Measurements from ENCODE around the gene NCAPD3. TPM values are rescaled to one million over a fixed set of nuclear protein-coding genes. Genes with fewer than 3 reads are reported as not detected.

Gene NCAPD3
- total and polyA plus RNA-seq, 12 donors: 6.0 to 25.6 (median 16.7) TPM

DNA sequence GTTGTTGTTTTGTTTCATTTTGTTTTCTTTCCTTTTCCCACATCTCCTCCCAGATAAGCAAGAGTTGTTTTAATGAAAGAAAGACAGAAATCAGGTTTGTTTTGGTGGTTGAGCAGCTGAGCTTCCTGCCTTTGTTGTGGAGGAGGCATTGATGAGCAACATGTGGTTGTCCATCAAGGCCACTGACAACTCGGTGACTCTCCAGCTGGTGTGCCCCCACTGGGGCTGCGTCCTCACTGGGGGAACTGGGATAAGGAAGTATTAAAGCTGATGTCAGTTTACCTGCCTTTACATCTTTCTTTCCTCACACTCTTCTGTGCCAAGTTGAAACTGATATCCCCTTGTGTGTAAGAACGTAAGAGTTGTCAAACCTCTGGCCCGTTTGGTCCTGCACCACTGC is 6.6 kb upstream of the NCAPD3 start:
- no peak overlapping the region for H3K4me3 ChIP-seq
- TF ChIP-seq, protein P1, sequence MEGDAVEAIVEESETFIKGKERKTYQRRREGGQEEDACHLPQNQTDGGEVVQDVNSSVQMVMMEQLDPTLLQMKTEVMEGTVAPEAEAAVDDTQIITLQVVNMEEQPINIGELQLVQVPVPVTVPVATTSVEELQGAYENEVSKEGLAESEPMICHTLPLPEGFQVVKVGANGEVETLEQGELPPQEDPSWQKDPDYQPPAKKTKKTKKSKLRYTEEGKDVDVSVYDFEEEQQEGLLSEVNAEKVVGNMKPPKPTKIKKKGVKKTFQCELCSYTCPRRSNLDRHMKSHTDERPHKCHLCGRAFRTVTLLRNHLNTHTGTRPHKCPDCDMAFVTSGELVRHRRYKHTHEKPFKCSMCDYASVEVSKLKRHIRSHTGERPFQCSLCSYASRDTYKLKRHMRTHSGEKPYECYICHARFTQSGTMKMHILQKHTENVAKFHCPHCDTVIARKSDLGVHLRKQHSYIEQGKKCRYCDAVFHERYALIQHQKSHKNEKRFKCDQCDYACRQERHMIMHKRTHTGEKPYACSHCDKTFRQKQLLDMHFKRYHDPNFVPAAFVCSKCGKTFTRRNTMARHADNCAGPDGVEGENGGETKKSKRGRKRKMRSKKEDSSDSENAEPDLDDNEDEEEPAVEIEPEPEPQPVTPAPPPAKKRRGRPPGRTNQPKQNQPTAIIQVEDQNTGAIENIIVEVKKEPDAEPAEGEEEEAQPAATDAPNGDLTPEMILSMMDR (IDR thresholded peaks at IDR 0.05): no peak
- no peak for TF ChIP-seq POLR2A (IDR thresholded peaks at IDR 0.05)
- peaks cover 0 to 6% of the 10 kb centered on the region in 2 donors for H3K36me3 ChIP-seq (replicated peaks in 1 of 2)
- H3K9me3 ChIP-seq (replicated peaks in 1 of 3): no peaks in the 10 kb centered on the region
- no peaks in the 10 kb centered on the region for H3K27me3 ChIP-seq
- intact Hi-C loops (cut with DNase I): no loop called here
- H3K27ac ChIP-seq: no peak overlapping the region
- peaks cover 13 to 60% of the 10 kb centered on the region in 2 donors for H3K4me1 ChIP-seq (replicated peaks in 1 of 2)
- DNase-seq: no peak
- 57 to 63% (median 60%) methylated on average over 4 of the region's 4 CpGs for WGBS, 4 donors

DNA sequence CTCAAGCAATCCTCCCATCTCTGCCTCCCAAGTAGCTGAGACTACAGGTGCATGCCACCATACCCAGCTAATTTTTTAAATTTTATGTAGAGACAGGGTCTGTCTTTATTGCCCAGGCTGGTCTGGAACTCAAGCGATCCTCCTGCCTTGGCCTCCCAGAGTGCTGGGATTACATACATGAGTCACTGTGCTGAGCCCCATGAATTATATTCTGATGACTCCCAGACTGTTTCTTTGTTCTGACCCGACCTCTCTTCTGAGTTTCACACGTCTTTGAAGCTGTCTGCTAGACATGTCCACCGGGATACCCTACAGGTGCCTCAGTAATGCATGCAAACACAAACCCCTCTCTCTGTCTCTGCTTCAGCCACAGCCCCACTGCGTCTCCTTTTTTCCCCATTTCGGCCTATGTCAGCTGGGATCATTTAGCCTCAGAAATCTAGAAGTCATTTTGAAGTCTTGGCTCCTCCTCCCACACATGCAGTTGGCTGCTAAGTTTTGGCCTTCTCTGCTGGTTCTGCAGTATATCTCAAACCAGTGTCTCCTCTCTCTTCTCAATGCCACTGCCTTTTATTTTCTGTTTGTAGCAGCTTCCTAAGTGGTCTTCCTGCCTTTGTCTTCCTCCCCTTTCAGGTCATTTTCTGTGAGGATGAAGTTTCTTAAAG is 5.5 kb upstream of the NCAPD3 start:
- intact Hi-C loops (cut with DNase I): no loop called here
- H3K27ac ChIP-seq: no peak overlapping the region
- WGBS, 4 donors: 76 to 86% (median 79%) methylated on average over 6 of the region's 6 CpGs
- no peak overlapping the region for H3K4me3 ChIP-seq
- no peaks in the 10 kb centered on the region for H3K27me3 ChIP-seq
- H3K4me1 ChIP-seq (replicated peaks in 1 of 2): peaks cover 12 to 60% of the 10 kb centered on the region in 2 donors
- TF ChIP-seq, protein P1 (IDR thresholded peaks at IDR 0.05): no peak
- no peak for TF ChIP-seq POLR2A (IDR thresholded peaks at IDR 0.05)
- no peak for DNase-seq
- H3K9me3 ChIP-seq (replicated peaks in 1 of 3): no peaks in the 10 kb centered on the region
- H3K36me3 ChIP-seq (replicated peaks in 1 of 2): no peaks in the 10 kb centered on the region

DNA sequence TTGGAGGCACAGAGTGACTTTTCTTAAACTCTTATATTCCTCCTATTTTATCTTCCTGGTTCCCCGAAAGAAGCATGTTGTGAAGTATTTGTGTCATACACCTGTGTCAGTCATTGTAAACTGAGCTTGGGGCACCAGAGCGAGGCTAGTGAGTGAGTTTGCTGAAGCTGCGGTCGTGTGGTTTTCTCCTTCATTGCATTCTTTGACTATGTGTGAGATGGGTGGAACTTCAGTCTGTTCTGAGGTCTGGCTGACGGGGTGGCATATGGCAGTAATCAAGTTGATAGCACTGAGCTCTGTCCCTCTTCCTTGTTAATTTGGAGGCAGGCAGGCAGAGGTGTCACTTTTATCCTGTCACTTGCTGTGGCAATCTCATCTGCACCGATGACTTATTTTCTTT is 4.9 kb upstream of the NCAPD3 start:
- Histone ChIP-seq H3K4me1 (replicated peaks in 1 of 2) (peaks cover 12 to 60% of the 10 kb centered on the region in 2 donors), H3K36me3 (replicated peaks in 1 of 2) (no peaks in the 10 kb centered on the region), H3K4me3 (no peak overlapping the region), H3K27ac (no peak overlapping the region), H3K9me3 (replicated peaks in 1 of 3) (no peaks in the 10 kb centered on the region), H3K27me3 (no peaks in the 10 kb centered on the region)
- DNase-seq: no peak
- no peak for TF ChIP-seq POLR2A (IDR thresholded peaks at IDR 0.05)
- TF ChIP-seq, protein P1 (IDR thresholded peaks at IDR 0.05): no peak
- intact Hi-C loops (cut with DNase I): no loop called here
- 89 to 93% (median 91%) methylated on average over 6 of the region's 6 CpGs for WGBS, 4 donors

DNA sequence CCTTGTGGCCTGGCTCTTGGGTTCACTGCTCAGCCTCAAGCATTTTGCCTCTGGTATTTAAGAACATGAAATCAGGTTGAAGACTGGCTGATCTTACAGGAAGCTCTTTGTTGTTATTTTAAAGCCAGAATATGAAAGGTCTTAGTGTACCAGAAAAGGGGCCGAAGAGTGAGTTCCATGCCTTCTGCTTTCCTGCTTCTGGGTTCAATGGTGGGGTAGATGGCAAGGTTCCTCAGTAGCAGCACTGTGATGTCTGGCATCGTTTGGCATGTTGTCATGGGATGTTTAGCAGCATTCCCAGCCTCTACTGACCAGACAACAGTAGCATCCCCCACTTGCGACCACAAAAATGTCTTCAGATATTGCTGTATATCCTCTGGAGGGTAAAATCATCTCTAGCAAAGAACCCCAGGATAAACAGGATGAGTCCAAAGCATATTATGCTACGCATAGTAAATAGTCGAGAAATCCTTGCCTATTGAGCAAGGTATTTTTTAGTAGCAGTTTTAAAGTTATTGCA is 3.1 kb upstream of the NCAPD3 start:
- Histone ChIP-seq H3K27me3 (no peaks in the 10 kb centered on the region), H3K27ac (no peak overlapping the region), H3K36me3 (replicated peaks in 1 of 2) (no peaks in the 10 kb centered on the region), H3K4me1 (replicated peaks in 1 of 2) (peaks cover 18 to 67% of the 10 kb centered on the region in 2 donors), H3K4me3 (no peak overlapping the region), H3K9me3 (replicated peaks in 1 of 3) (no peaks in the 10 kb centered on the region)
- 80 to 90% (median 87%) methylated on average over 5 of the region's 5 CpGs for WGBS, 4 donors
- intact Hi-C loops (cut with DNase I): no loop called here
- no peak for DNase-seq
- no peak for TF ChIP-seq POLR2A (IDR thresholded peaks at IDR 0.05)
- TF ChIP-seq, protein P1 (IDR thresholded peaks at IDR 0.05): no peak

All from adrenal gland (tissue), 12 donors.